Liver (tissue), 9 donors: Measurements from ENCODE around the gene FAM199X. TPM values are rescaled to one million over a fixed set of nuclear protein-coding genes. Genes with fewer than 3 reads are reported as not detected.

Source experiments
- DNase-seq: peaks from one replicate; pipeline ENCODE4 v3.0.0-alpha.2; 2017; ENCODE audit warnings: low spot score
- H3K27ac ChIP-seq, 2 donors: one replicate each; pipeline ENCODE4 v1.7.0; 2013; ENCODE audit warnings: inconsistent platforms in 2 of 2, low read length in 2 of 2, control low read depth in 1 of 2, low read depth in 1 of 2, mild to moderate bottlenecking in 1 of 2
- H3K27me3 ChIP-seq, 4 donors: one replicate each; pipeline versions ENCODE4 v1.6.1 to v1.7.0; 2013; ENCODE audit warnings: low read length in 3 of 4, inconsistent platforms in 1 of 4, mild to moderate bottlenecking in 1 of 4, moderate library complexity in 1 of 4; ENCODE audit not compliant: control insufficient read depth in 4 of 4, insufficient read depth in 4 of 4
- H3K36me3 ChIP-seq, 4 donors: one replicate each; pipeline versions ENCODE4 v1.6.1 to v1.7.0; 2013; ENCODE audit warnings: low read length in 3 of 4, mild to moderate bottlenecking in 3 of 4, low read depth in 1 of 4, moderate library complexity in 1 of 4; ENCODE audit not compliant: control insufficient read depth in 4 of 4, insufficient read depth in 3 of 4
- H3K4me1 ChIP-seq, 4 donors: one replicate each; pipeline versions ENCODE4 v1.6.1 to v1.7.0; 2013; ENCODE audit warnings: low read length in 3 of 4, mild to moderate bottlenecking in 3 of 4, moderate library complexity in 1 of 4; ENCODE audit not compliant: control insufficient read depth in 4 of 4, insufficient read depth in 4 of 4
- H3K4me3 ChIP-seq, 3 donors: one replicate each; pipeline versions ENCODE4 v1.6.1 to v1.7.0; 2013; ENCODE audit warnings: low read length in 3 of 3, control low read depth in 1 of 3, low read depth in 1 of 3, mild to moderate bottlenecking in 1 of 3
- H3K9ac ChIP-seq, 2 donors: one replicate each; pipeline ENCODE4 v1.7.0; 2013; ENCODE audit warnings: low read length in 2 of 2, mild to moderate bottlenecking in 2 of 2, moderate library complexity in 2 of 2, control low read depth in 1 of 2, low read depth in 1 of 2
- H3K9me3 ChIP-seq, 4 donors: one replicate each; pipeline versions ENCODE4 v1.6.1 to v1.7.0; 2013; ENCODE audit warnings: low read length in 3 of 4; ENCODE audit not compliant: control insufficient read depth in 4 of 4
- CTCF ChIP-seq: fragments of 150-350 bp; IDR thresholded peaks from 2 replicates; pipeline ENCODE4 v1.5.1; 2017; ENCODE audit warnings: improper control_type of control experiment, low read depth, low read length; ENCODE audit not compliant: missing input control
- EGR1 ChIP-seq, 2 donors: IDR thresholded peaks; 2 replicates each; pipeline ENCODE4 v1.6.1; 2016 to 2018; ENCODE audit warnings: antibody characterized with exemption in 2 of 2, low read depth in 2 of 2
- FOXA1 ChIP-seq: IDR thresholded peaks from 2 replicates; pipeline ENCODE4 v1.6.1; 2016; ENCODE audit warnings: antibody characterized with exemption
- FOXA2 ChIP-seq: IDR thresholded peaks from 2 replicates; pipeline ENCODE4 v1.6.1; 2016; ENCODE audit warnings: antibody characterized with exemption
- GABPA ChIP-seq, 2 donors: IDR thresholded peaks in 1 of 2; conservative IDR thresholded peaks in 1 of 2; 2 replicates each; pipeline ENCODE4 v1.6.1; 2016; ENCODE audit warnings: antibody characterized with exemption in 2 of 2, mild to moderate bottlenecking in 1 of 2, moderate library complexity in 1 of 2
- HNF4A ChIP-seq, 2 donors: conservative IDR thresholded peaks; 2 replicates each; pipeline ENCODE4 v1.6.1; 2016; ENCODE audit warnings: antibody characterized with exemption in 2 of 2, mild to moderate bottlenecking in 2 of 2
- HNF4G ChIP-seq: IDR thresholded peaks from 2 replicates; pipeline ENCODE4 v1.6.1; 2016; ENCODE audit warnings: antibody characterized with exemption
- JUND ChIP-seq, 2 donors: IDR thresholded peaks; 2 replicates each; pipeline ENCODE4 v1.6.1; 2016; ENCODE audit warnings: antibody characterized with exemption in 2 of 2
- NR2F2 ChIP-seq: IDR thresholded peaks from 2 replicates; pipeline ENCODE4 v1.6.1; 2016; ENCODE audit warnings: antibody characterized with exemption
- RAD21 ChIP-seq, 2 donors: IDR thresholded peaks; 2 replicates each; pipeline ENCODE4 v1.6.1; 2016; ENCODE audit warnings: antibody characterized with exemption in 2 of 2, mild to moderate bottlenecking in 2 of 2
- RXRA ChIP-seq, 2 donors: IDR thresholded peaks; 2 replicates each; pipeline ENCODE4 v1.6.1; 2017 to 2018; ENCODE audit warnings: antibody characterized with exemption in 2 of 2, mild to moderate bottlenecking in 1 of 2
- SP1 ChIP-seq: IDR thresholded peaks from 2 replicates; pipeline ENCODE4 v1.6.1; 2018; ENCODE audit warnings: antibody characterized with exemption, mild to moderate bottlenecking
- TAF1 ChIP-seq: conservative IDR thresholded peaks from 2 replicates; pipeline ENCODE4 v1.6.1; 2016; ENCODE audit warnings: antibody characterized with exemption, mild to moderate bottlenecking
- YY1 ChIP-seq: IDR thresholded peaks from 2 replicates; pipeline ENCODE4 v1.6.1; 2016; ENCODE audit warnings: antibody characterized with exemption, mild to moderate bottlenecking
- WGBS: extraction: QIAGEN DNeasy Blood & Tissue Kit; methylation state at CpG from one replicate; pipeline ENCODE4 v1.1.7; 2013; 5-methylcytosine and 5-hydroxymethylcytosine counted together
- polyA plus RNA-seq, 2 donors: library from polyadenylated mRNA; stranded (reverse) in 1 of 2; unstranded in 1 of 2; fragments of 200-250 nt in 1 of 2; fragments of >200 nt in 1 of 2; fragmentation: Nextera tagmentation in 1 of 2; extraction: Ambion mirVana in 1 of 2; gene quantifications; one replicate each; pipeline versions ENCODE4 v1.2.1 to v1.2.3, GENCODE V29; 2013 to 2015
- total RNA-seq, 2 donors: library from RNA; depleted of rRNA; stranded (reverse); fragments of >200 nt; gene quantifications; one replicate each; pipeline ENCODE4 v1.2.3, GENCODE V29; 2014
- TF ChIP-seq, protein P1 (sequence below): IDR thresholded peaks from 2 replicates; pipeline ENCODE4 v1.6.1; 2016; ENCODE audit warnings: antibody characterized with exemption
- TF ChIP-seq, protein P2 (sequence below): IDR thresholded peaks from 2 replicates; pipeline ENCODE4 v1.6.1; 2016; ENCODE audit warnings: antibody characterized with exemption, mild to moderate bottlenecking
- TF ChIP-seq, protein P3 (sequence below): IDR thresholded peaks from 2 replicates; pipeline ENCODE4 v1.6.1; 2016; ENCODE audit warnings: antibody characterized with exemption
- TF ChIP-seq, protein P4 (sequence below): IDR thresholded peaks from 2 replicates; pipeline ENCODE4 v1.6.1; 2016; ENCODE audit warnings: antibody characterized with exemption
- donor health status: healthy.
- donor health status: healthy.
- donor health status: healthy.
- donor health status: healthy.
- donor health status: healthy.

The FAM199X gene
- total and polyA plus RNA-seq, 4 donors = 3.9 to 13.6 (median 7.9) TPM

GRCh38 chrX:104193485-104193884, 27.2 kb downstream of the FAM199X start:
- Histone ChIP-seq H3K27ac (no peak overlapping the region), H3K36me3 (peaks cover 0 to 15% (median 7%) of the 10 kb centered on the region in 4 donors), H3K9ac (no peak overlapping the region), H3K4me1 (no peaks in the 10 kb centered on the region), H3K4me3 (no peak overlapping the region), H3K9me3 (no peaks in the 10 kb centered on the region), H3K27me3 (no peaks in the 10 kb centered on the region)
- no peak for DNase-seq
- 95% methylated on average over 2 of the region's 2 CpGs for WGBS
- TF ChIP-seq RXRA (IDR thresholded peaks at IDR 0.05) (no peak), YY1 (no peak), TAF1 (no peak), GABPA (IDR thresholded peaks at IDR 0.05 in 1 of 2, conservative IDR thresholded peaks at IDR 0.05 in 1 of 2) (no peak), EGR1 (IDR thresholded peaks at IDR 0.05; ENCODE audit: low read depth in 2 of 2) (no peak), CTCF (no peak), JUND (IDR thresholded peaks at IDR 0.05) (no peak), FOXA2 (no peak), FOXA1 (no peak), NR2F2 (no peak), HNF4A (conservative IDR thresholded peaks at IDR 0.05) (no peak), SP1 (no peak), RAD21 (IDR thresholded peaks at IDR 0.05) (no peak), HNF4G (no peak)
- TF ChIP-seq, protein P1, sequence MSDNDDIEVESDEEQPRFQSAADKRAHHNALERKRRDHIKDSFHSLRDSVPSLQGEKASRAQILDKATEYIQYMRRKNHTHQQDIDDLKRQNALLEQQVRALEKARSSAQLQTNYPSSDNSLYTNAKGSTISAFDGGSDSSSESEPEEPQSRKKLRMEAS = no peak
- TF ChIP-seq, protein P2, sequence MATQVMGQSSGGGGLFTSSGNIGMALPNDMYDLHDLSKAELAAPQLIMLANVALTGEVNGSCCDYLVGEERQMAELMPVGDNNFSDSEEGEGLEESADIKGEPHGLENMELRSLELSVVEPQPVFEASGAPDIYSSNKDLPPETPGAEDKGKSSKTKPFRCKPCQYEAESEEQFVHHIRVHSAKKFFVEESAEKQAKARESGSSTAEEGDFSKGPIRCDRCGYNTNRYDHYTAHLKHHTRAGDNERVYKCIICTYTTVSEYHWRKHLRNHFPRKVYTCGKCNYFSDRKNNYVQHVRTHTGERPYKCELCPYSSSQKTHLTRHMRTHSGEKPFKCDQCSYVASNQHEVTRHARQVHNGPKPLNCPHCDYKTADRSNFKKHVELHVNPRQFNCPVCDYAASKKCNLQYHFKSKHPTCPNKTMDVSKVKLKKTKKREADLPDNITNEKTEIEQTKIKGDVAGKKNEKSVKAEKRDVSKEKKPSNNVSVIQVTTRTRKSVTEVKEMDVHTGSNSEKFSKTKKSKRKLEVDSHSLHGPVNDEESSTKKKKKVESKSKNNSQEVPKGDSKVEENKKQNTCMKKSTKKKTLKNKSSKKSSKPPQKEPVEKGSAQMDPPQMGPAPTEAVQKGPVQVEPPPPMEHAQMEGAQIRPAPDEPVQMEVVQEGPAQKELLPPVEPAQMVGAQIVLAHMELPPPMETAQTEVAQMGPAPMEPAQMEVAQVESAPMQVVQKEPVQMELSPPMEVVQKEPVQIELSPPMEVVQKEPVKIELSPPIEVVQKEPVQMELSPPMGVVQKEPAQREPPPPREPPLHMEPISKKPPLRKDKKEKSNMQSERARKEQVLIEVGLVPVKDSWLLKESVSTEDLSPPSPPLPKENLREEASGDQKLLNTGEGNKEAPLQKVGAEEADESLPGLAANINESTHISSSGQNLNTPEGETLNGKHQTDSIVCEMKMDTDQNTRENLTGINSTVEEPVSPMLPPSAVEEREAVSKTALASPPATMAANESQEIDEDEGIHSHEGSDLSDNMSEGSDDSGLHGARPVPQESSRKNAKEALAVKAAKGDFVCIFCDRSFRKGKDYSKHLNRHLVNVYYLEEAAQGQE = no peak
- TF ChIP-seq, protein P3, sequence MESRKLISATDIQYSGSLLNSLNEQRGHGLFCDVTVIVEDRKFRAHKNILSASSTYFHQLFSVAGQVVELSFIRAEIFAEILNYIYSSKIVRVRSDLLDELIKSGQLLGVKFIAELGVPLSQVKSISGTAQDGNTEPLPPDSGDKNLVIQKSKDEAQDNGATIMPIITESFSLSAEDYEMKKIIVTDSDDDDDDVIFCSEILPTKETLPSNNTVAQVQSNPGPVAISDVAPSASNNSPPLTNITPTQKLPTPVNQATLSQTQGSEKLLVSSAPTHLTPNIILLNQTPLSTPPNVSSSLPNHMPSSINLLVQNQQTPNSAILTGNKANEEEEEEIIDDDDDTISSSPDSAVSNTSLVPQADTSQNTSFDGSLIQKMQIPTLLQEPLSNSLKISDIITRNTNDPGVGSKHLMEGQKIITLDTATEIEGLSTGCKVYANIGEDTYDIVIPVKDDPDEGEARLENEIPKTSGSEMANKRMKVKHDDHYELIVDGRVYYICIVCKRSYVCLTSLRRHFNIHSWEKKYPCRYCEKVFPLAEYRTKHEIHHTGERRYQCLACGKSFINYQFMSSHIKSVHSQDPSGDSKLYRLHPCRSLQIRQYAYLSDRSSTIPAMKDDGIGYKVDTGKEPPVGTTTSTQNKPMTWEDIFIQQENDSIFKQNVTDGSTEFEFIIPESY = no peak
- TF ChIP-seq, protein P4, sequence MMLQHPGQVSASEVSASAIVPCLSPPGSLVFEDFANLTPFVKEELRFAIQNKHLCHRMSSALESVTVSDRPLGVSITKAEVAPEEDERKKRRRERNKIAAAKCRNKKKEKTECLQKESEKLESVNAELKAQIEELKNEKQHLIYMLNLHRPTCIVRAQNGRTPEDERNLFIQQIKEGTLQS = no peak
